NT2/D1 (cell line): ENCODE measurements around the gene ZNF619.

Experiments
- DNase-seq: peaks from one replicate; pipeline ENCODE4 v3.0.0-alpha.2; 2011; ENCODE audit warnings: low read depth, low spot score
- H3K27me3 ChIP-seq: 2 replicates; pipeline ENCODE4 v1.6.0; 2011; ENCODE audit warnings: mild to moderate bottlenecking; ENCODE audit not compliant: insufficient read length, insufficient read depth
- H3K36me3 ChIP-seq: 2 replicates; pipeline ENCODE4 v1.6.1; 2011; ENCODE audit warnings: mild to moderate bottlenecking, low read length, mixed read lengths; ENCODE audit not compliant: insufficient read depth, insufficient read length
- H3K4me1 ChIP-seq: 2 replicates; pipeline ENCODE4 v1.5.1; 2011; ENCODE audit not compliant: insufficient read depth, insufficient read length
- H3K4me3 ChIP-seq: 2 replicates; pipeline ENCODE4 v1.5.1; 2011; ENCODE audit warnings: low read depth; ENCODE audit not compliant: insufficient read length
- H3K9ac ChIP-seq: 2 replicates; pipeline ENCODE4 v1.6.0; 2011; ENCODE audit warnings: low read depth; ENCODE audit not compliant: insufficient read length
- H3K9me3 ChIP-seq: 2 replicates; pipeline ENCODE4 v1.5.1; 2011; ENCODE audit warnings: mild to moderate bottlenecking, low read length; ENCODE audit not compliant: insufficient read depth
- SUZ12 ChIP-seq: IDR thresholded peaks from 2 replicates; pipeline ENCODE4 v1.6.1; 2011; ENCODE audit not compliant: insufficient read length, insufficient read depth; ENCODE audit errors: extremely low read depth
- YY1 ChIP-seq: IDR thresholded peaks from 2 replicates; pipeline ENCODE4 v1.6.1; 2011; ENCODE audit not compliant: insufficient read length, insufficient read depth
- ZNF274 ChIP-seq: IDR thresholded peaks from 2 replicates; pipeline ENCODE4 v1.6.1; 2011; ENCODE audit warnings: mild to moderate bottlenecking, low read depth, low read length

ZNF619 gene

GRCh38 chr3:40476478-40477470 lies at the start of gene ZNF619:
ZNF619 (plus strand) TSS chr3:40477122; CDS start chr3:40477980, 858 bp downstream.
- Histone ChIP-seq H3K9me3 (no peaks in the 10 kb centered on the region), H3K36me3 (peaks cover 6% of the 10 kb centered on the region), H3K9ac (peak within 1 kb of the TSS; percentile 79), H3K4me1 (no peaks in the 10 kb centered on the region), H3K4me3 (peak within 1 kb of the TSS; percentile 61), H3K27me3 (no peaks in the 10 kb centered on the region)
- no peak for DNase-seq
- TF ChIP-seq YY1 (no peak), ZNF274 (no peak), SUZ12 (no peak)

- TF ChIP-seq ZNF274 (no peak), YY1 (no peak), SUZ12 (no peak)
- no peaks in the 10 kb centered on the region for H3K4me1 ChIP-seq
Observed at GRCh38 chr3:40432793-40433192, 44.1 kb upstream of the ZNF619 start.

GRCh38 chr3:40437889-40438288 lies 39.0 kb upstream of the ZNF619 start:
- H3K4me3 ChIP-seq, result no peak overlapping the region
- no peaks in the 10 kb centered on the region for H3K27me3 ChIP-seq
- no peaks in the 10 kb centered on the region for H3K4me1 ChIP-seq
- no peaks in the 10 kb centered on the region for H3K9me3 ChIP-seq
- H3K36me3 ChIP-seq, result no peaks in the 10 kb centered on the region
- H3K9ac ChIP-seq, result no peak overlapping the region
- TF ChIP-seq SUZ12, result no peak
- TF ChIP-seq ZNF274, result no peak
- TF ChIP-seq YY1, result no peak
- DNase-seq, result no peak

More at GRCh38 chr3:40432793-40433192, 44.1 kb upstream of the ZNF619 start:
- DNase-seq, result no peak
- Histone ChIP-seq H3K27me3 (no peaks in the 10 kb centered on the region), H3K36me3 (no peaks in the 10 kb centered on the region), H3K9me3 (no peaks in the 10 kb centered on the region), H3K9ac (no peak overlapping the region), H3K4me3 (no peak overlapping the region)

GRCh38 chr3:40445062-40445461 lies 31.9 kb upstream of the ZNF619 start:
- no peak overlapping the region for H3K4me3 ChIP-seq
- H3K27me3 ChIP-seq, result no peaks in the 10 kb centered on the region
- DNase-seq, result no peak
- no peaks in the 10 kb centered on the region for H3K36me3 ChIP-seq
- TF ChIP-seq SUZ12, result no peak
- TF ChIP-seq ZNF274, result no peak
- no peak for TF ChIP-seq YY1
- H3K9me3 ChIP-seq, result no peaks in the 10 kb centered on the region
- H3K9ac ChIP-seq, result no peak overlapping the region
- no peaks in the 10 kb centered on the region for H3K4me1 ChIP-seq

- DNase-seq, result no peak
- Histone ChIP-seq H3K36me3 (peaks cover 3% of the 10 kb centered on the region), H3K4me1 (no peaks in the 10 kb centered on the region), H3K9ac (no peak overlapping the region), H3K9me3 (no peaks in the 10 kb centered on the region), H3K27me3 (no peaks in the 10 kb centered on the region), H3K4me3 (no peak overlapping the region)
- TF ChIP-seq SUZ12 (no peak), ZNF274 (no peak), YY1 (no peak)
Observed at GRCh38 chr3:40445880-40446279, 31.0 kb upstream of the ZNF619 start.

GRCh38 chr3:40450438-40450837 lies 26.5 kb upstream of the ZNF619 start:
- no peak overlapping the region for H3K9ac ChIP-seq
- no peaks in the 10 kb centered on the region for H3K9me3 ChIP-seq
- no peak overlapping the region for H3K4me3 ChIP-seq
- H3K36me3 ChIP-seq, result peaks cover 3% of the 10 kb centered on the region
- no peak for DNase-seq
- H3K4me1 ChIP-seq, result no peaks in the 10 kb centered on the region
- H3K27me3 ChIP-seq, result no peaks in the 10 kb centered on the region
- TF ChIP-seq SUZ12, result no peak
- no peak for TF ChIP-seq ZNF274
- TF ChIP-seq YY1, result no peak

GRCh38 chr3:40451551-40451950 lies 25.4 kb upstream of the ZNF619 start:
- TF ChIP-seq SUZ12 (no peak), YY1 (no peak)
- H3K9ac ChIP-seq, result no peak overlapping the region
- H3K4me3 ChIP-seq, result no peak overlapping the region
- DNase-seq, result no peak
- no peaks in the 10 kb centered on the region for H3K4me1 ChIP-seq
- no peaks in the 10 kb centered on the region for H3K27me3 ChIP-seq
- peaks cover 3% of the 10 kb centered on the region for H3K36me3 ChIP-seq
- no peaks in the 10 kb centered on the region for H3K9me3 ChIP-seq
